ENCODE data around the gene PTMA.

- TF ChIP-seq, protein P1, sequence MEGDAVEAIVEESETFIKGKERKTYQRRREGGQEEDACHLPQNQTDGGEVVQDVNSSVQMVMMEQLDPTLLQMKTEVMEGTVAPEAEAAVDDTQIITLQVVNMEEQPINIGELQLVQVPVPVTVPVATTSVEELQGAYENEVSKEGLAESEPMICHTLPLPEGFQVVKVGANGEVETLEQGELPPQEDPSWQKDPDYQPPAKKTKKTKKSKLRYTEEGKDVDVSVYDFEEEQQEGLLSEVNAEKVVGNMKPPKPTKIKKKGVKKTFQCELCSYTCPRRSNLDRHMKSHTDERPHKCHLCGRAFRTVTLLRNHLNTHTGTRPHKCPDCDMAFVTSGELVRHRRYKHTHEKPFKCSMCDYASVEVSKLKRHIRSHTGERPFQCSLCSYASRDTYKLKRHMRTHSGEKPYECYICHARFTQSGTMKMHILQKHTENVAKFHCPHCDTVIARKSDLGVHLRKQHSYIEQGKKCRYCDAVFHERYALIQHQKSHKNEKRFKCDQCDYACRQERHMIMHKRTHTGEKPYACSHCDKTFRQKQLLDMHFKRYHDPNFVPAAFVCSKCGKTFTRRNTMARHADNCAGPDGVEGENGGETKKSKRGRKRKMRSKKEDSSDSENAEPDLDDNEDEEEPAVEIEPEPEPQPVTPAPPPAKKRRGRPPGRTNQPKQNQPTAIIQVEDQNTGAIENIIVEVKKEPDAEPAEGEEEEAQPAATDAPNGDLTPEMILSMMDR (IDR thresholded peaks at IDR 0.05): no peak
- TF ChIP-seq POLR2A (IDR thresholded peaks at IDR 0.05): no peak
Measured at GRCh38 chr2:231667496-231667895, 40.8 kb upstream of the PTMA start.

Measured in lower leg skin (tissue), 3 donors.